ENCODE measurements around the gene KPNA6. TPM values are rescaled to one million over a fixed set of nuclear protein-coding genes. Genes with fewer than 3 reads are reported as not detected.

KPNA6 gene
- total and polyA plus RNA-seq, 2 of the 13 experiments (the other 11 are each of a cell fraction or from before 2014, with no cell fraction given), result 22.0 to 47.5 TPM

GRCh38 chr1:32105338-32105737 is 2.5 kb upstream of the KPNA6 start:
- Histone ChIP-seq H3K27me3 (ENCODE audit: control insufficient read depth in 1 of 2, insufficient read depth in 2 of 2, low read length in 2 of 2) (no peaks in the 10 kb centered on the region; a peak in 1 of 5 replicates), H3K9ac (ENCODE audit: insufficient read depth, low read depth, low read length) (no peak overlapping the region), H3K9me3 (ENCODE audit: low read length) (no peaks in the 10 kb centered on the region), H4K20me1 (ENCODE audit: insufficient read depth, low read length) (peaks cover 4% of the 10 kb centered on the region; the same call in 1 of the 2 replicates), H2AFZ (ENCODE audit: low read length) (no peak overlapping the region), H3K4me3 (replicated peaks in 1 of 3; ENCODE audit: insufficient read depth in 1 of 3, low read depth in 2 of 3, low read length in 3 of 3) (no peak overlapping the region), H3K36me3 (replicated peaks in 1 of 2; ENCODE audit: control insufficient read depth in 1 of 2, insufficient read depth in 2 of 2, low read length in 2 of 2) (peaks cover 2 to 5% of the 10 kb centered on the region in 2 experiments; a peak in 1 of 5 replicates), H3K79me2 (ENCODE audit: insufficient read depth, low read length) (peaks cover 23% of the 10 kb centered on the region), H3K27ac (ENCODE audit: extremely low read length, insufficient read depth, low read length) (no peak overlapping the region), H3K4me1 (ENCODE audit: insufficient read depth, low read length) (peaks cover 42% of the 10 kb centered on the region), H3K4me2 (ENCODE audit: low read depth, low read length) (no peak overlapping the region)
- ChIA-PET CTCF (ENCODE audit: low intra/inter-chr PET ratio, low total read pairs) (no interaction called here), POLR2A (no interaction called here)
- ATAC-seq (no peak), FAIRE-seq (no peak), DNase-seq (ENCODE audit: low spot score) (no peak)
- TF ChIP-seq, protein P1, sequence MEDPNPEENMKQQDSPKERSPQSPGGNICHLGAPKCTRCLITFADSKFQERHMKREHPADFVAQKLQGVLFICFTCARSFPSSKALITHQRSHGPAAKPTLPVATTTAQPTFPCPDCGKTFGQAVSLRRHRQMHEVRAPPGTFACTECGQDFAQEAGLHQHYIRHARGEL (CRISPR knock-in tag; IDR thresholded peaks at IDR 0.05), result no peak
- TF ChIP-seq ZNF597 (CRISPR knock-in tag; IDR thresholded peaks at IDR 0.05) (no peak), HOXA5 (CRISPR knock-in tag; IDR thresholded peaks at IDR 0.05) (no peak), ZFP41 (CRISPR knock-in tag; IDR thresholded peaks at IDR 0.05; ENCODE audit: borderline replicate concordance) (no peak), HMGXB4 (CRISPR knock-in tag; IDR thresholded peaks at IDR 0.05; ENCODE audit: borderline replicate concordance in 1 of 2, low read depth in 1 of 2) (no peak), DZIP1 (CRISPR knock-in tag; IDR thresholded peaks at IDR 0.05) (no peak), CTCF (CRISPR knock-in tag; IDR thresholded peaks at IDR 0.05) (no peak), NFYB (CRISPR knock-in tag; IDR thresholded peaks at IDR 0.05) (no peak), TMF1 (CRISPR knock-in tag; IDR thresholded peaks at IDR 0.05; ENCODE audit: low read depth) (no peak), ZBTB7A (CRISPR knock-in tag; IDR thresholded peaks at IDR 0.05) (no peak), TRIM22 (IDR thresholded peaks at IDR 0.05) (no peak), ZNF776 (CRISPR knock-in tag; IDR thresholded peaks at IDR 0.05) (no peak), SMC3 (IDR thresholded peaks at IDR 0.05; ENCODE audit: low read length) (no peak)
- intact Hi-C loops (cut with micrococcal nuclease; ENCODE audit: unreplicated experiment), result loop anchor here (5.0 kb wide), 1 partner anchor 33 kb away; the partner anchor contains the start of gene TMEM39B
- in situ Hi-C loops (cut with HindIII; ENCODE audit: extremely low pct_ligation_motif_present, low pct_unique_long_range_greater_than_20kb), result no loop called here
- no TSS peak for BruUV-seq (replicated peaks)
- WGBS (ENCODE audit: low lambda C conversion rate), result 100% methylated on average over 1 of the region's 1 CpG
